OCI-LY1 (cell line): ENCODE results near the gene LRG1.

Source experiments
- H2AFZ ChIP-seq: fragments of 200-600 bp; sonication (generic), shearing (Covaris generic); 2 replicates; pipeline ENCODE4 v1.6.0; 2014; ENCODE audit warnings: antibody characterized with exemption, mild to moderate bottlenecking, low read length
- H3F3A ChIP-seq: fragments of 200-600 bp; sonication (generic), shearing (Covaris generic); 2 replicates; pipeline ENCODE4 v1.6.0; 2014; ENCODE audit warnings: mild to moderate bottlenecking, antibody characterized with exemption, low read length, moderate library complexity; ENCODE audit not compliant: insufficient read depth
- H3K27ac ChIP-seq: fragments of 200-600 bp; sonication (generic); 2 replicates; pipeline ENCODE4 v1.5.1; 2014; ENCODE audit warnings: low read length, mixed run types, mild to moderate bottlenecking, low read depth; ENCODE audit not compliant: poor library complexity, severe bottlenecking
- H3K27me3 ChIP-seq: fragments of 200-600 bp; sonication (generic); 2 replicates; pipeline ENCODE4 v1.6.0; 2014; ENCODE audit warnings: antibody characterized with exemption, mild to moderate bottlenecking, low read length, moderate library complexity; ENCODE audit not compliant: insufficient read depth
- H3K36me3 ChIP-seq: fragments of 200-600 bp; sonication (generic); 2 replicates; pipeline ENCODE4 v1.6.1; 2014; ENCODE audit warnings: mild to moderate bottlenecking, antibody characterized with exemption, low read length, moderate library complexity, mixed read lengths; ENCODE audit not compliant: insufficient read depth
- H3K4me1 ChIP-seq: fragments of 200-600 bp; sonication (generic); 2 replicates; pipeline ENCODE4 v1.5.1; 2014; ENCODE audit warnings: mild to moderate bottlenecking, low read length, moderate library complexity; ENCODE audit not compliant: insufficient read depth, severe bottlenecking
- H3K4me2 ChIP-seq: fragments of 200-600 bp; sonication (generic), shearing (Covaris generic); 2 replicates; pipeline ENCODE4 v1.6.1; 2014; ENCODE audit warnings: low read length
- H3K4me3 ChIP-seq: fragments of 200-600 bp; sonication (generic); 2 replicates; pipeline ENCODE4 v1.5.1; 2014; ENCODE audit warnings: low read length, low read depth, mild to moderate bottlenecking, mixed read lengths; ENCODE audit not compliant: poor library complexity, severe bottlenecking
- H3K79me2 ChIP-seq: fragments of 200-600 bp; shearing (Covaris generic); 2 replicates; pipeline ENCODE4 v1.6.1; 2016; ENCODE audit warnings: mixed run types, low read length, mixed read lengths; ENCODE audit not compliant: insufficient read depth
- H3K9ac ChIP-seq: fragments of 200-600 bp; sonication (generic), shearing (Covaris generic); 2 replicates; pipeline ENCODE4 v1.6.1; 2014; ENCODE audit warnings: mild to moderate bottlenecking, low read length, mixed read lengths
- H3K9me2 ChIP-seq: fragments of 200-600 bp; sonication (generic), shearing (Covaris generic); 2 replicates; pipeline ENCODE4 v1.6.1; 2014; ENCODE audit warnings: low read depth, mild to moderate bottlenecking, low read length, mixed read lengths
- H3K9me3 ChIP-seq: fragments of 200-600 bp; shearing (Covaris generic); 2 replicates; pipeline ENCODE4 v1.6.1; 2014; ENCODE audit warnings: low read length, mixed read lengths
- H4K20me1 ChIP-seq: fragments of 200-600 bp; sonication (generic), shearing (Covaris generic); 2 replicates; pipeline ENCODE4 v1.6.0; 2016; ENCODE audit warnings: mild to moderate bottlenecking, low read length; ENCODE audit not compliant: insufficient read depth
- EZH2 ChIP-seq: fragments of 200-600 bp; sonication (generic), shearing (Covaris generic); IDR thresholded peaks from 2 replicates; pipeline ENCODE4 v1.8.0; 2017; ENCODE audit warnings: borderline replicate concordance, mixed run types, mild to moderate bottlenecking, antibody characterized with exemption, low read length, moderate library complexity, mixed read lengths
- TF ChIP-seq, protein P1 (sequence below): fragments of 200-600 bp; sonication (generic), shearing (Covaris generic); IDR thresholded peaks from 2 replicates; pipeline ENCODE4 v1.5.1; 2017; ENCODE audit warnings: mild to moderate bottlenecking, antibody characterized with exemption, low read length, moderate library complexity, mixed read lengths

Gene LRG1

DNA sequence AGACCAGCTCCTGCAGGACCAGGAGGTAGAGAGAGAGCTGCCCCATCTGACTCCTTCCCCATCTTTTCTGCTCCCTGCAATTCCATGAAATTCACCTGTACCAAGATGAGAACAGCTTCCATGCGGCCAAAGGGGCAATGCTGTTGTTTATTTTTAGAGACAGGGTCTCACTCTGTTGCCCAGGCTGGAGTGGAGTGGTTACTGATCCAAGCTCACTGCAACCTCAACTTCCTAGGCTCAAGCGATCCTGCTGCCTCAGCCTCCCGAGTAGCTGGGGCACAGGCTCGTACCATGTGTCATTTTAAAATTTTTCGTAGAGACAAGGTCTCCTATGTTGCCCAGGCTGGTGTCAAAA is 18.0 kb downstream of the LRG1 start:
- Histone ChIP-seq H2AFZ (no peak overlapping the region), H3K4me2 (no peak overlapping the region), H4K20me1 (no peaks in the 10 kb centered on the region), H3K4me1 (no peaks in the 10 kb centered on the region), H3K9me2 (no peaks in the 10 kb centered on the region), H3F3A (no peaks in the 10 kb centered on the region), H3K36me3 (no peaks in the 10 kb centered on the region), H3K27ac (no peak overlapping the region), H3K27me3 (no peaks in the 10 kb centered on the region), H3K79me2 (no peaks in the 10 kb centered on the region), H3K9ac (no peak overlapping the region), H3K9me3 (no peaks in the 10 kb centered on the region), H3K4me3 (no peak overlapping the region)
- TF ChIP-seq, protein P1, sequence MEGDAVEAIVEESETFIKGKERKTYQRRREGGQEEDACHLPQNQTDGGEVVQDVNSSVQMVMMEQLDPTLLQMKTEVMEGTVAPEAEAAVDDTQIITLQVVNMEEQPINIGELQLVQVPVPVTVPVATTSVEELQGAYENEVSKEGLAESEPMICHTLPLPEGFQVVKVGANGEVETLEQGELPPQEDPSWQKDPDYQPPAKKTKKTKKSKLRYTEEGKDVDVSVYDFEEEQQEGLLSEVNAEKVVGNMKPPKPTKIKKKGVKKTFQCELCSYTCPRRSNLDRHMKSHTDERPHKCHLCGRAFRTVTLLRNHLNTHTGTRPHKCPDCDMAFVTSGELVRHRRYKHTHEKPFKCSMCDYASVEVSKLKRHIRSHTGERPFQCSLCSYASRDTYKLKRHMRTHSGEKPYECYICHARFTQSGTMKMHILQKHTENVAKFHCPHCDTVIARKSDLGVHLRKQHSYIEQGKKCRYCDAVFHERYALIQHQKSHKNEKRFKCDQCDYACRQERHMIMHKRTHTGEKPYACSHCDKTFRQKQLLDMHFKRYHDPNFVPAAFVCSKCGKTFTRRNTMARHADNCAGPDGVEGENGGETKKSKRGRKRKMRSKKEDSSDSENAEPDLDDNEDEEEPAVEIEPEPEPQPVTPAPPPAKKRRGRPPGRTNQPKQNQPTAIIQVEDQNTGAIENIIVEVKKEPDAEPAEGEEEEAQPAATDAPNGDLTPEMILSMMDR: no peak
- no peak for TF ChIP-seq EZH2

DNA sequence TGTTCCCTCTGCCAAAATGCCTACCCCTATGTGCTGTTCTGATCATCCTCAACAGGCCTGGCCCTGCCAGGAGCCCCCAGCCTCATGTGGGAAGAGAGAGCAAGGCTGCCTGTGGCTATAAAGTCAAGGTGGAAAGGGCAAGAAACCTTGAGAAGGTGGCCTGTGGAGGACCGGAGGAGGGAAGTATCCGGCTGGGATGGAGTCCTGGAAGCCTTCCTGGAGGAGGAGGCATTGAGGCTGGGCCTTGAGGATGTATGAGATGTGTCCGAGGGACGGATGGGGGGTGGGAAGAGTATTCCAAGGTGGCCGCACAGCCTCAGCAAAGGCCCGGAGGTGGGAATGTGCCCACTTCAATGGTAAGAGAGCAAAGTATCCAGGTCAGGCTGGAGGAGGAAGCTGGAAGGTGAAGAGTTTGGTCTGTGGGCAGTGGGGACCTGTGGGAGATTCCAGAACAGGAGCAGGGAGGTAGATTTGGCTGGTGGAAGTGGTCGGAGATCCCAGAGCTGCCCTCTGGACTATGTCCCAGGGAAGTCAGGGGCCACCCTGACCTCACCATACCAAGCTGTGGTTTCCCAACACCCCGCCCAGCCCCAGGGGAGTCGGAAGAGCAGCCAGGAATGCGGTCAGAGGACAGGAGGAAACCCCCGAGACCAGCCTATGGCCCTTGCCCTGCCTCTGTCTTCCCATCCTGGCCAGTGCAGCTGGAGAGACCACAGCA is 18.5 kb downstream of the LRG1 start:
- no peak overlapping the region for H3K27ac ChIP-seq
- no peaks in the 10 kb centered on the region for H3K79me2 ChIP-seq
- H3K9me3 ChIP-seq: no peaks in the 10 kb centered on the region
- no peak overlapping the region for H3K9ac ChIP-seq
- H3K36me3 ChIP-seq: no peaks in the 10 kb centered on the region
- no peak overlapping the region for H3K4me3 ChIP-seq
- H3K4me1 ChIP-seq: no peaks in the 10 kb centered on the region
- no peaks in the 10 kb centered on the region for H3K27me3 ChIP-seq
- no peaks in the 10 kb centered on the region for H4K20me1 ChIP-seq
- H3F3A ChIP-seq: no peaks in the 10 kb centered on the region
- H3K9me2 ChIP-seq: no peaks in the 10 kb centered on the region
- no peak overlapping the region for H2AFZ ChIP-seq
- H3K4me2 ChIP-seq: no peak overlapping the region
- TF ChIP-seq EZH2: no peak
- TF ChIP-seq, protein P1: no peak

DNA sequence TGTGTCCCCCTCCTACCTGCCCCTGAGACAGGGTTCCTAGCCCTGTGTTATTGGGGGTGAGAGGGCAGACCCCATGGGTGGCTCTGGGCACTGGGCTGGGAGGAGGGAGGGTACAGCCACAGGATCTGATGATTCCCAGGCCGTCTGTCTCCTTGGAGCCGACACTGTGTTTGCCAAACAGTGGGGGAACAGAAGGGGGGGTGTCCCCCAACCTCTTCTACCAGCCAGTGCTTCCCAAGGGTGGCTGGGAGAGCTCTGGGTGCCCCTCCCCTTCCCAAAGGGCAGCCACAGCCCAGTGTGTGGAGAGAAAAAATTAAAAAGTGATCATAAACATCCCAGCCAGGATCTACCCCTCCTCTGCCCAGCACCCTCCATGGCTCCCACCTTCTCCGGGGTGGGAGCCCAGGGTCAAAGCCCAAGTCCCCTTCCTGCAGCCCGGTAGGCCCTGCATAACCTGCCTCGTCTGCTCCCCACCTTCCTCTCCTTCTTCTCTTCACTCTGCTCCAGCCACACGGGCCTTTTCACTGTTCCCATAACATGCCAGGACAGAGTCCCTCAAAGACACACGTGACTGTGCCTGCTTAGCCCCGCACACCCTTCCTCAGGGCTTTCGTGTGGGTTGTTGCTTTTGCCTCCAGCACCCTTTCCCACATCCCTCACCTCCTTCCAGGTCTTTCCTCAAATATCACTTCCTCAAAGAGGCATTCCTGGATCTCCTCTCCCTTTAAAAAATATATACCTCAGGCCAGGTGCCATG is 20.1 kb downstream of the LRG1 start:
- H3K27me3 ChIP-seq: no peaks in the 10 kb centered on the region

More for the DNA sequence above, 20.1 kb downstream of the LRG1 start:
- Histone ChIP-seq H3K4me1 (no peaks in the 10 kb centered on the region), H3K4me3 (no peak overlapping the region), H3K9me2 (no peaks in the 10 kb centered on the region), H3K79me2 (no peaks in the 10 kb centered on the region), H3K27ac (no peak overlapping the region), H3K9me3 (no peaks in the 10 kb centered on the region), H2AFZ (no peak overlapping the region), H3F3A (no peaks in the 10 kb centered on the region), H4K20me1 (no peaks in the 10 kb centered on the region), H3K9ac (no peak overlapping the region), H3K4me2 (no peak overlapping the region), H3K36me3 (no peaks in the 10 kb centered on the region)
- no peak for TF ChIP-seq EZH2
- TF ChIP-seq, protein P1: no peak
